Upper lobe of left lung (tissue), 4 donors: ENCODE data around the gene RASGEF1C.

Experiments
- POLR2A ChIP-seq, 4 donors: fragments of 450-650 bp; IDR thresholded peaks; one replicate each; pipeline ENCODE4 v1.5.1; 2016 to 2017; ENCODE audit warnings: antibody characterized with exemption in 4 of 4, mild to moderate bottlenecking in 2 of 4
- POLR2AphosphoS5 ChIP-seq, 2 donors: sonication (generic); formaldehyde crosslinking; IDR thresholded peaks; one replicate each; pipeline ENCODE4 v1.5.1; 2017; ENCODE audit warnings: antibody characterized with exemption in 2 of 2
- TF ChIP-seq, protein P1 (sequence below), 6 experiments: fragments of 450-650 bp in 4 of 6; fragments of 200-600 bp in 2 of 6; sonication (generic) in 2 of 6; IDR thresholded peaks; one replicate each; pipeline ENCODE4 v1.5.1; 2016 to 2019; ENCODE audit warnings: antibody characterized with exemption in 6 of 6

DNA sequence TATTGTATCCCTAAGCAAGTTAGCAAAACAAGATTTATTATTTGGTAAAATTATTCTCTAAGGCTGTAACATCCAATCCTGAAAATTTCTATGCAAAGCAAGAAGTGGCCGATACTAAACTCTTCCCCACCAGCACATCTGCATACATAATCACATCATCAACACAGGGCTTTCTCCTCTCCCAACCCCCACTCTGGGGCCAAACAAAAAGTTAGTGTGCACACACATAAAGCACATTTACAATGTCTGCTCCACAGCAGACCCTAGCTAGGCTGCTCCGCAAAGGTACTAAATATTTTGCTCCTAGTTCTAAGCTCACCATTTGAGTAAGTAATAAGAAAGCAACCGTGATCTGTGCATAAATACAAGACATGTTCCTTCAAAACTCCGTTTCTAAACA is 141.0 kb downstream of the RASGEF1C start:
- TF ChIP-seq POLR2AphosphoS5 (IDR thresholded peaks at IDR 0.05) (no peak), POLR2A (IDR thresholded peaks at IDR 0.05) (no peak)
- TF ChIP-seq, protein P1, sequence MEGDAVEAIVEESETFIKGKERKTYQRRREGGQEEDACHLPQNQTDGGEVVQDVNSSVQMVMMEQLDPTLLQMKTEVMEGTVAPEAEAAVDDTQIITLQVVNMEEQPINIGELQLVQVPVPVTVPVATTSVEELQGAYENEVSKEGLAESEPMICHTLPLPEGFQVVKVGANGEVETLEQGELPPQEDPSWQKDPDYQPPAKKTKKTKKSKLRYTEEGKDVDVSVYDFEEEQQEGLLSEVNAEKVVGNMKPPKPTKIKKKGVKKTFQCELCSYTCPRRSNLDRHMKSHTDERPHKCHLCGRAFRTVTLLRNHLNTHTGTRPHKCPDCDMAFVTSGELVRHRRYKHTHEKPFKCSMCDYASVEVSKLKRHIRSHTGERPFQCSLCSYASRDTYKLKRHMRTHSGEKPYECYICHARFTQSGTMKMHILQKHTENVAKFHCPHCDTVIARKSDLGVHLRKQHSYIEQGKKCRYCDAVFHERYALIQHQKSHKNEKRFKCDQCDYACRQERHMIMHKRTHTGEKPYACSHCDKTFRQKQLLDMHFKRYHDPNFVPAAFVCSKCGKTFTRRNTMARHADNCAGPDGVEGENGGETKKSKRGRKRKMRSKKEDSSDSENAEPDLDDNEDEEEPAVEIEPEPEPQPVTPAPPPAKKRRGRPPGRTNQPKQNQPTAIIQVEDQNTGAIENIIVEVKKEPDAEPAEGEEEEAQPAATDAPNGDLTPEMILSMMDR (IDR thresholded peaks at IDR 0.05) = no peak
